Measurements from ENCODE around the gene IRF8. TPM values are rescaled to one million over a fixed set of nuclear protein-coding genes. Genes with fewer than 3 reads are reported as not detected.

The IRF8 gene
- polyA plus RNA-seq, 1 of the 3 experiments (the other 2 are of a cell fraction) = not detected

DNA sequence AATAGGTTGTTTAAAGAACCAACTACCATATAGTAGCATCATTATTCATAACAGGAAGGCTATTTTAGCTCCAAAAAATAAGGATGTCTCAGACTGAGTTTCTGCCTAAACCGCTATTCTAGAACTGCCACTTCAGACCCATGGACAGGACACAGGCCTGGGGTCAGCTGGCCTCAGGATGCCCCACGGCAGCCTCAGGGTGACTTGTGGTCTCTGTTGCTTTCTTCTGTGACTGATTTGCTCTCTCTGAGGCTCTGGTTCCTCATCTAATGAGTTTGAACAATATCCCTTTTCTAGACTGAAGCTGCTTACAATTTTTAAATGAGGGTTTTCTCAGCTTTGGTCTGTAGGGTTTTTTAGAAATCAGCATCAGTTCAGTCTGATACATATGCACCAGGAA lies 31.8 kb upstream of the IRF8 start:
- H3K4me1 ChIP-seq (ENCODE audit: control insufficient read depth in 1 of 2, insufficient read depth in 2 of 2, low read depth in 1 of 2, low read length in 1 of 2) = no peaks in the 10 kb centered on the region
- H3K27ac ChIP-seq (ENCODE audit: low read depth in 2 of 2, low read length in 1 of 2) = no peak overlapping the region
- ChIA-PET CTCF (interaction anchor here (1.8 kb wide), 1 partner anchor 46 kb away, joined by 7 read pairs; no protein-coding TSS in a partner anchor), POLR2A (no interaction called here)
- H3F3A ChIP-seq (replicated peaks; ENCODE audit: insufficient read depth) = no peaks in the 10 kb centered on the region
- H3K27me3 ChIP-seq (ENCODE audit: insufficient read depth) = peaks cover 44% of the 10 kb centered on the region; the same call in 1 of the 2 replicates
- H3K79me2 ChIP-seq (ENCODE audit: insufficient read depth) = no peaks in the 10 kb centered on the region
- H2AFZ ChIP-seq (ENCODE audit: low read depth) = no peak overlapping the region
- no peak overlapping the region for H3K4me3 ChIP-seq (ENCODE audit: low read depth in 2 of 2, low read length in 1 of 2)
- TF ChIP-seq, protein P1, sequence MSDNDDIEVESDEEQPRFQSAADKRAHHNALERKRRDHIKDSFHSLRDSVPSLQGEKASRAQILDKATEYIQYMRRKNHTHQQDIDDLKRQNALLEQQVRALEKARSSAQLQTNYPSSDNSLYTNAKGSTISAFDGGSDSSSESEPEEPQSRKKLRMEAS (IDR thresholded peaks at IDR 0.05; ENCODE audit: low read depth) = no peak
- no peak for TF ChIP-seq GABPA (IDR thresholded peaks at IDR 0.05; ENCODE audit: low read depth)
- no peak overlapping the region for H3K9ac ChIP-seq
- H3K9me3 ChIP-seq = no peaks in the 10 kb centered on the region
- no peak overlapping the region for H3K4me2 ChIP-seq
- H3K36me3 ChIP-seq (replicated peaks in 1 of 2; ENCODE audit: control insufficient read depth in 1 of 2, insufficient read depth in 2 of 2, low read length in 1 of 2) = no peaks in the 10 kb centered on the region
- H4K20me1 ChIP-seq (ENCODE audit: insufficient read depth) = no peaks in the 10 kb centered on the region
- 11% methylated on average over 2 of the region's 2 CpGs for WGBS (ENCODE audit: low lambda C conversion rate)
- no peak for DNase-seq
- 0 out of 2 replicates have a peak, but pooled peaks cover 3% of the 10 kb centered on the region for H3K9me2 ChIP-seq

DNA sequence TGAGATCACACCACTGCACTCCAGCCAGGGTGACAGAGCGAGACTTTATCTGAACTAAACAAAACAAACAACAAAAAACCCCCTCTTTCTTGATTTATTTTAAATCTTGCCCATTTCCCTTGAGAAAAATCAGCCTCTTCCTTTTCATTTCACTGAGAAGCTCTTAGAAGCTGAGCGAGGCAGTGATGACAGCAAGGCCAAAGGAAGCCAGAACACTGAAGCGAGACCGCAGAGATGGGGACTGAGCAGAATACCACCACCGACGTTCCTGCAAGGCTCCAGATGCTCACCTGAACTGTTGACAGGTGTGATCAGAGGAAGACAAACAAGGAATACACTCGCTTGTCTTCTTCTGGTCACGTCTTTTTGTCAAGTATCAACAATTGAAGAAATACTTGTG lies 30.5 kb upstream of the IRF8 start:
- H2AFZ ChIP-seq (ENCODE audit: low read depth) = no peak overlapping the region
- ChIA-PET CTCF (no interaction called here), POLR2A (no interaction called here)
- H3K4me2 ChIP-seq = no peak overlapping the region
- H3F3A ChIP-seq (replicated peaks; ENCODE audit: insufficient read depth) = no peaks in the 10 kb centered on the region
- DNase-seq = no peak
- H4K20me1 ChIP-seq (ENCODE audit: insufficient read depth) = no peaks in the 10 kb centered on the region
- no peak for TF ChIP-seq IRF3 (IDR thresholded peaks at IDR 0.05; ENCODE audit: low read depth, low read length)
- TF ChIP-seq FOSL2 (IDR thresholded peaks at IDR 0.05; ENCODE audit: borderline replicate concordance, low read depth) = no peak
- TF ChIP-seq GABPA (IDR thresholded peaks at IDR 0.05; ENCODE audit: low read depth) = no peak
- no peak for TF ChIP-seq FOXM1 (IDR thresholded peaks at IDR 0.05; ENCODE audit: low read depth)
- H3K9ac ChIP-seq = no peak overlapping the region
- no peak overlapping the region for H3K27ac ChIP-seq (ENCODE audit: low read depth in 2 of 2, low read length in 1 of 2)
- H3K79me2 ChIP-seq (ENCODE audit: insufficient read depth) = no peaks in the 10 kb centered on the region
- 2% methylated on average over 8 of the region's 8 CpGs for WGBS (ENCODE audit: low lambda C conversion rate)
- H3K9me3 ChIP-seq = no peaks in the 10 kb centered on the region
- H3K27me3 ChIP-seq (ENCODE audit: insufficient read depth) = peaks cover 44% of the 10 kb centered on the region; the same call in 1 of the 2 replicates
- H3K36me3 ChIP-seq (replicated peaks in 1 of 2; ENCODE audit: control insufficient read depth in 1 of 2, insufficient read depth in 2 of 2, low read length in 1 of 2) = no peaks in the 10 kb centered on the region
- H3K9me2 ChIP-seq = 0 out of 2 replicates have a peak, but pooled peaks cover 3% of the 10 kb centered on the region
- H3K4me1 ChIP-seq (ENCODE audit: control insufficient read depth in 1 of 2, insufficient read depth in 2 of 2, low read depth in 1 of 2, low read length in 1 of 2) = no peaks in the 10 kb centered on the region
- no peak overlapping the region for H3K4me3 ChIP-seq (ENCODE audit: low read depth in 2 of 2, low read length in 1 of 2)

GRCh38 chr16:85869206-85869605 lies 29.8 kb upstream of the IRF8 start:
- CTCF ChIA-PET = no interaction called here
- H3K36me3 ChIP-seq (replicated peaks in 1 of 2; ENCODE audit: control insufficient read depth in 1 of 2, insufficient read depth in 2 of 2, low read length in 1 of 2) = no peaks in the 10 kb centered on the region
- H3K9me2 ChIP-seq = 0 out of 2 replicates have a peak, but pooled peaks cover 3% of the 10 kb centered on the region
- H3K4me2 ChIP-seq = no peak overlapping the region
- H4K20me1 ChIP-seq (ENCODE audit: insufficient read depth) = no peaks in the 10 kb centered on the region
- no peaks in the 10 kb centered on the region for H3F3A ChIP-seq (replicated peaks; ENCODE audit: insufficient read depth)
- DNase-seq = no peak
- no peaks in the 10 kb centered on the region for H3K79me2 ChIP-seq (ENCODE audit: insufficient read depth)
- POLR2A ChIA-PET = no interaction called here
- no peak overlapping the region for H3K27ac ChIP-seq (ENCODE audit: low read depth in 2 of 2, low read length in 1 of 2)
- H3K9me3 ChIP-seq = no peaks in the 10 kb centered on the region
- H3K4me1 ChIP-seq (ENCODE audit: control insufficient read depth in 1 of 2, insufficient read depth in 2 of 2, low read depth in 1 of 2, low read length in 1 of 2) = no peaks in the 10 kb centered on the region
- no peak overlapping the region for H3K9ac ChIP-seq
- no peak overlapping the region for H2AFZ ChIP-seq (ENCODE audit: low read depth)
- TF ChIP-seq TEAD4 (IDR thresholded peaks at IDR 0.05; ENCODE audit: borderline replicate concordance, insufficient read depth) = no peak
- no peak overlapping the region for H3K4me3 ChIP-seq (ENCODE audit: low read depth in 2 of 2, low read length in 1 of 2)
- H3K27me3 ChIP-seq (ENCODE audit: insufficient read depth) = peaks cover 44% of the 10 kb centered on the region; the same call in 1 of the 2 replicates

Measured in SK-N-SH (cell line).